HG02885 (cell line): ENCODE data around the gene CLPTM1.
A peak's percentile ranks its signal among the peaks of the same experiment; 100 is the strongest.
"Not testable (repeated sequence)": the region's sequence is repeated elsewhere in the genome, so short reads cannot be mapped to it uniquely, and the experiment has no call there.

Source experiments
- ATAC-seq: cut with Tn5 transposase; IDR thresholded peaks from one replicate; pipeline ENCODE4 v1.9.1; 2021; ENCODE audit warnings: mild to moderate bottlenecking; ENCODE audit not compliant: unreplicated experiment, poor library complexity

Gene CLPTM1, protein sequence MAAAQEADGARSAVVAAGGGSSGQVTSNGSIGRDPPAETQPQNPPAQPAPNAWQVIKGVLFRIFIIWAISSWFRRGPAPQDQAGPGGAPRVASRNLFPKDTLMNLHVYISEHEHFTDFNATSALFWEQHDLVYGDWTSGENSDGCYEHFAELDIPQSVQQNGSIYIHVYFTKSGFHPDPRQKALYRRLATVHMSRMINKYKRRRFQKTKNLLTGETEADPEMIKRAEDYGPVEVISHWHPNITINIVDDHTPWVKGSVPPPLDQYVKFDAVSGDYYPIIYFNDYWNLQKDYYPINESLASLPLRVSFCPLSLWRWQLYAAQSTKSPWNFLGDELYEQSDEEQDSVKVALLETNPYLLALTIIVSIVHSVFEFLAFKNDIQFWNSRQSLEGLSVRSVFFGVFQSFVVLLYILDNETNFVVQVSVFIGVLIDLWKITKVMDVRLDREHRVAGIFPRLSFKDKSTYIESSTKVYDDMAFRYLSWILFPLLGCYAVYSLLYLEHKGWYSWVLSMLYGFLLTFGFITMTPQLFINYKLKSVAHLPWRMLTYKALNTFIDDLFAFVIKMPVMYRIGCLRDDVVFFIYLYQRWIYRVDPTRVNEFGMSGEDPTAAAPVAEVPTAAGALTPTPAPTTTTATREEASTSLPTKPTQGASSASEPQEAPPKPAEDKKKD

DNA sequence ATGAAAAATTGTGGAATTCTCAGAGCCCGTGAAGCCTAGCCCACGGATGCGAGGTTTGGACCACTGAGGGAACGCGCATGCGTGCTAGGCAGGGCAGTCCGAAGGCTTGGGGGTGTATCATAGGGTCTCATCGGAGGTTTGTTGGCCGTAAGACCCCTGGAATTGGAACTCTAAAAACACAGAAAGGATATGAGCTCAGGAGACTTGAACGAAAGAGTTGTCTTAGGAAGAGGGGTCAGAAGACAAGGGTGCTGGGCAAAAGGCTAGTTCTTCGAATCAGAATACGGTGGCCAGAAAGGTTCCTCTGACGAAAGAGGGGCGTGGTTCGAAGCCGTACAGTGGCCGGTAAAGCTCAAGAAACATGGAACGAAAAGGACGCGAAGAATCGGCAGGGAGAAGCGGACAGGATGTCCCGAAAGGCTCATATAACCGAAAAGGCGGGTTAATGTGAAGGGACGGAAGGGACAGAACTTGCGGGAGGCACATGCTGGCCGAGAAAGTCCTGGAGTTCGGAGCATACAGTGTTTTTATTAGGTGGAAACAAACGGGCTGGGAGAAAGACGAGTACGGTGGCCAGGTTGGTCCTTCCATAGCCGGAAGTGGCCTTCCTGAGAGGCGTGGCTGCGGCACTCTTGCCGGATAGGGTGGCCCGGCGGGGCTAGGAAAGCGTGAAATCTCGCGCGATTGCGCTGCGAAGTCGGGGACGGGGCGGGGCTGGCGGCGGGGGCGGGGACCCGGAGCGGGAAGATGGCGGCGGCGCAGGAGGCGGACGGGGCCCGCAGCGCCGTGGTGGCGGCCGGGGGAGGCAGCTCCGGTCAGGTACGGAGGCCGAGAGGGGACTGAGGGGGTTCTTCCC lies at the start of gene CLPTM1:
CLPTM1 (plus strand) TSS at position 732 of the 856 bp plus-strand sequence; CDS start at position 748, 16 bp downstream.
- ATAC-seq, result peak; percentile 86

DNA sequence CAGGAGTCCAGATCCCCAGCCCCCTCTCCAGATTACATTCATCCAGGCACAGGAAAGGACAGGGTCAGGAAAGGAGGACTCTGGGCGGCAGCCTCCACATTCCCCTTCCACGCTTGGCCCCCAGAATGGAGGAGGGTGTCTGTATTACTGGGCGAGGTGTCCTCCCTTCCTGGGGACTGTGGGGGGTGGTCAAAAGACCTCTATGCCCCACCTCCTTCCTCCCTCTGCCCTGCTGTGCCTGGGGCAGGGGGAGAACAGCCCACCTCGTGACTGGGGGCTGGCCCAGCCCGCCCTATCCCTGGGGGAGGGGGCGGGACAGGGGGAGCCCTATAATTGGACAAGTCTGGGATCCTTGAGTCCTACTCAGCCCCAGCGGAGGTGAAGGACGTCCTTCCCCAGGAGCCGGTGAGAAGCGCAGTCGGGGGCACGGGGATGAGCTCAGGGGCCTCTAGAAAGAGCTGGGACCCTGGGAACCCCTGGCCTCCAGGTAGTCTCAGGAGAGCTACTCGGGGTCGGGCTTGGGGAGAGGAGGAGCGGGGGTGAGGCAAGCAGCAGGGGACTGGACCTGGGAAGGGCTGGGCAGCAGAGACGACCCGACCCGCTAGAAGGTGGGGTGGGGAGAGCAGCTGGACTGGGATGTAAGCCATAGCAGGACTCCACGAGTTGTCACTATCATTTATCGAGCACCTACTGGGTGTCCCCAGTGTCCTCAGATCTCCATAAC lies 49.6 kb upstream of the CLPTM1 start, which contains the start of gene APOE:
APOE (plus strand) TSS at position 360 of the 724 bp plus-strand sequence. CDS start 829 bp downstream, outside the sequence.
- ATAC-seq, result no peak

DNA sequence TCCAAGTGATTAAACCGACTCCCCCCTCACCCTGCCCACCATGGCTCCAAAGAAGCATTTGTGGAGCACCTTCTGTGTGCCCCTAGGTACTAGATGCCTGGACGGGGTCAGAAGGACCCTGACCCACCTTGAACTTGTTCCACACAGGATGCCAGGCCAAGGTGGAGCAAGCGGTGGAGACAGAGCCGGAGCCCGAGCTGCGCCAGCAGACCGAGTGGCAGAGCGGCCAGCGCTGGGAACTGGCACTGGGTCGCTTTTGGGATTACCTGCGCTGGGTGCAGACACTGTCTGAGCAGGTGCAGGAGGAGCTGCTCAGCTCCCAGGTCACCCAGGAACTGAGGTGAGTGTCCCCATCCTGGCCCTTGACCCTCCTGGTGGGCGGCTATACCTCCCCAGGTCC lies 47.6 kb upstream of the CLPTM1 start:
- no peak for ATAC-seq

DNA sequence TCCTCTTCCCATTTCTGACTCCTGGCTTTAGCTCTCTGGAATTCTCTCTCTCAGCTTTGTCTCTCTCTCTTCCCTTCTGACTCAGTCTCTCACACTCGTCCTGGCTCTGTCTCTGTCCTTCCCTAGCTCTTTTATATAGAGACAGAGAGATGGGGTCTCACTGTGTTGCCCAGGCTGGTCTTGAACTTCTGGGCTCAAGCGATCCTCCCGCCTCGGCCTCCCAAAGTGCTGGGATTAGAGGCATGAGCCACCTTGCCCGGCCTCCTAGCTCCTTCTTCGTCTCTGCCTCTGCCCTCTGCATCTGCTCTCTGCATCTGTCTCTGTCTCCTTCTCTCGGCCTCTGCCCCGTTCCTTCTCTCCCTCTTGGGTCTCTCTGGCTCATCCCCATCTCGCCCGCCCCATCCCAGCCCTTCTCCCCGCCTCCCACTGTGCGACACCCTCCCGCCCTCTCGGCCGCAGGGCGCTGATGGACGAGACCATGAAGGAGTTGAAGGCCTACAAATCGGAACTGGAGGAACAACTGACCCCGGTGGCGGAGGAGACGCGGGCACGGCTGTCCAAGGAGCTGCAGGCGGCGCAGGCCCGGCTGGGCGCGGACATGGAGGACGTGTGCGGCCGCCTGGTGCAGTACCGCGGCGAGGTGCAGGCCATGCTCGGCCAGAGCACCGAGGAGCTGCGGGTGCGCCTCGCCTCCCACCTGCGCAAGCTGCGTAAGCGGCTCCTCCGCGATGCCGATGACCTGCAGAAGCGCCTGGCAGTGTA lies 46.9 kb upstream of the CLPTM1 start:
- ATAC-seq, result no peak

DNA sequence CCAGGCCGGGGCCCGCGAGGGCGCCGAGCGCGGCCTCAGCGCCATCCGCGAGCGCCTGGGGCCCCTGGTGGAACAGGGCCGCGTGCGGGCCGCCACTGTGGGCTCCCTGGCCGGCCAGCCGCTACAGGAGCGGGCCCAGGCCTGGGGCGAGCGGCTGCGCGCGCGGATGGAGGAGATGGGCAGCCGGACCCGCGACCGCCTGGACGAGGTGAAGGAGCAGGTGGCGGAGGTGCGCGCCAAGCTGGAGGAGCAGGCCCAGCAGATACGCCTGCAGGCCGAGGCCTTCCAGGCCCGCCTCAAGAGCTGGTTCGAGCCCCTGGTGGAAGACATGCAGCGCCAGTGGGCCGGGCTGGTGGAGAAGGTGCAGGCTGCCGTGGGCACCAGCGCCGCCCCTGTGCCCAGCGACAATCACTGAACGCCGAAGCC lies 46.3 kb upstream of the CLPTM1 start:
- no peak for ATAC-seq

GRCh38 chr19:44909775-44910174 lies 45.4 kb upstream of the CLPTM1 start:
- ATAC-seq, result no peak

GRCh38 chr19:44911896-44912295 lies 43.3 kb upstream of the CLPTM1 start:
- not testable (repeated sequence) for ATAC-seq

DNA sequence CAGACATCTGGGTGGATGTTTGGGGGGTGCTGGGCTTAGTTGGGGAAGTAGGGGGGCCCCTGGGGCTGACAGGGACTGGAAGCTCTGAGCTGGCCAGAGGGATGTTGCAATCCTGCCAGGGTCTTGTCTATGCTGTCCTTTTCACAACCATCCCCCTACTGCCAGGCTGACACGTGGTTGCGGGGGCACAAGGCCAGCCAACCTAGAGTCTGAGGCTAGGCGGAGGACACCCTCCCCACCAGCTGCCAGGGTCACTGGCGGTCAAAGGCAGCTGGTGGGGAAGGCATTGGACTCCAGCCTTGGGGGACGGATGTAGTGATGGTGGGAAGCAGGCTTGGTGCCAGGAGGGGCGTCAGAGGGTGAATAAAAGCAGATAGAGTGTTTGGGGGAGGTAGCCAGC lies 42.3 kb upstream of the CLPTM1 start:
- ATAC-seq, result no peak

DNA sequence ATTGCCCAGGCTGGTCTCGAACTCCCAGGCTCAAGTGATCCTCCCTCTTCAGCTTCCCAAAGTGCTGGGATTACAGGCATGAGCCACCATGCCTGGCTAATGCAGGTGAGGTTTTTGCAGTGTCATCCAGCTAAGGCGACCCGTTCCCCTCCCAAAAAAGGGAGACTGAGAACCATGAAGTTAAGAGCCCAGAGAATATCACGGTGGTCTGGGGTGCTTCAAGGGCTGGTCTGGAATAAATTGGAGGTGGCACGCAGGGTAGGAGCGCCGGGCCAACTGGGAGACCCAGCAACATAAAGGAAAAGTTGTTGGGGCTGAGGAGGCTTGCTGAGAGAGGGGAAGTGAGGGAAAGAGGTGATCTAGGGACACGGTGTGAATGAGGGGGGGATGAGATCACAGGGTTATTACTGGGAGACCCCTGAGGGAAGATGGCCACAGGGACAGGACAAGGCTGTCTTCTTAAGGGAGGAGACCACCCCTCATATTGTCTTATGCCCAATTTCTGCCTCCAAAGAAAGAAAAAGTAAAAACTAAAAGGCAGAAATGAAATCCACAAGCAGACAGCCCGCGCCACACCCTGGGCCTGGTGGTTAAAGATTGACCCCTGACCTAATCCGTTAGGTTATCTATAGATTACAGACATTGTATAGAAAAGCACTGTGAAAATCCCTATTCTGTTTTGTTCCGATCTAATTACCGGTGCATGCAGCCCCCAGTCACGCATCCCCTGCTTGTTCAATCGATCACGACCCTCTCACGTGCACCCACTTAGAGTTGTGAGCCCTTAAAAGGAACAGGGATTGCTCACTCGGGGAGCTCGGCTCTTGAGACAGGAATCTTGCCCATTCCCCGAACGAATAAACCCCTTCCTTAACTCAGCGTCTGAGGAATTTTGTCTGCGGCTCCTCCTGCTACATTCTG lies 41.4 kb upstream of the CLPTM1 start:
- ATAC-seq, result not testable (repeated sequence)

GRCh38 chr19:44914433-44915206 lies 40.6 kb upstream of the CLPTM1 start, which contains the start of gene APOC1:
Gene APOC1 (plus strand): TSS chr19:44914608. CDS start chr19:44914892, 284 bp downstream.
- peak; percentile 95 for ATAC-seq

DNA sequence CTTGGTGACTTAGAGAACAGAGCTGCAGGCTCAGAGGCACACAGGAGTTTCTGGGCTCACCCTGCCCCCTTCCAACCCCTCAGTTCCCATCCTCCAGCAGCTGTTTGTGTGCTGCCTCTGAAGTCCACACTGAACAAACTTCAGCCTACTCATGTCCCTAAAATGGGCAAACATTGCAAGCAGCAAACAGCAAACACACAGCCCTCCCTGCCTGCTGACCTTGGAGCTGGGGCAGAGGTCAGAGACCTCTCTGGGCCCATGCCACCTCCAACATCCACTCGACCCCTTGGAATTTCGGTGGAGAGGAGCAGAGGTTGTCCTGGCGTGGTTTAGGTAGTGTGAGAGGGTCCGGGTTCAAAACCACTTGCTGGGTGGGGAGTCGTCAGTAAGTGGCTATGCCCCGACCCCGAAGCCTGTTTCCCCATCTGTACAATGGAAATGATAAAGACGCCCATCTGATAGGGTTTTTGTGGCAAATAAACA lies 30.9 kb upstream of the CLPTM1 start:
- no peak for ATAC-seq

GRCh38 chr19:44925114-44925891 lies 29.9 kb upstream of the CLPTM1 start:
- ATAC-seq, result no peak

GRCh38 chr19:44926245-44927077 lies 28.7 kb upstream of the CLPTM1 start:
- not testable (repeated sequence) for ATAC-seq

- ATAC-seq, result no peak
These were observed 27.4 kb upstream of the CLPTM1 start for GRCh38 chr19:44927746-44928145.

DNA sequence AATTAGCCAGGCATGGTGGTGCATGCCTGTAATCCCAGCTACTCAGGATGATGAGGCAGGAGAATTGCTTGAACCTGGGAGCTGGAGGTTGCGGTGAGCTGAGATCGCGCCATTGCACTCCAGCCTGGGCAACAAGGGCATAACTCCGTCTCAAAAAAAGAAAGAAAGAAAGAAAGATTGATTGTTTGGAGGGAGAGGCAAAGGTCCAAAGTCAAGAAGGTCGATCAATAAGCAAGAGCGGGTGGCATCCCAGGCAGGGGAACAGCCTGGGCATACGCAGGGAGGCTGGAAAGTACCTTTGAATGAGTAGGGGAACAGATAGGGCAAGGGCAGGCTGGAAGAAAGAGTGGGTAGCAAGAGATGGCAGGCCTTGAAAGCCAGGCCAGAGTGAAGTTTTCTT lies 25.1 kb upstream of the CLPTM1 start:
- ATAC-seq, result no peak

GRCh38 chr19:44931541-44931940 lies 23.6 kb upstream of the CLPTM1 start:
- no peak for ATAC-seq
